WTC11 (cell line): ENCODE data around the gene OR2H2. TPM values are rescaled to one million over a fixed set of nuclear protein-coding genes. Genes with fewer than 3 reads are reported as not detected.
A peak's percentile ranks its signal among the peaks of the same experiment; 100 is the strongest.

ENCODE experiments used
- ATAC-seq: fragments of 200-7000 bp; cut with Tn5 transposase; 2 replicates; pipeline ENCODE4 v1.10.0; 2021; ENCODE audit warnings: mild to moderate bottlenecking, moderate library complexity
- CTCF ChIA-PET: fragments of 300-600 bp; sonication (Branson Sonifier 250); formaldehyde crosslinking; loops from one replicate; lab custom pipeline; 2021; ENCODE audit warnings: antibody characterized with exemption; lab: Charles Lee
- POLR2A ChIA-PET: fragments of 350-600 bp; sonication (Branson Sonifier 250); formaldehyde crosslinking; loops from one replicate; lab custom pipeline; 2021; ENCODE audit warnings: antibody characterized with exemption; lab: Charles Lee
- DNase-seq: peaks from one replicate; pipeline ENCODE4 v3.0.0; 2021; ENCODE audit warnings: low spot score
- H3K27ac Mint-ChIP-seq: 2 replicates; pipeline ENCODE4 v1.8.0; 2021; ENCODE audit warnings: mixed read lengths
- H3K27me3 Mint-ChIP-seq: 2 replicates; pipeline ENCODE4 v1.8.0; 2021; ENCODE audit warnings: low read depth, mild to moderate bottlenecking, moderate library complexity, mixed read lengths
- H3K36me3 Mint-ChIP-seq: 2 replicates; pipeline ENCODE4 v1.8.0; 2021; ENCODE audit warnings: mixed read lengths
- H3K4me1 Mint-ChIP-seq: 2 replicates; pipeline ENCODE4 v1.8.0; 2022; ENCODE audit warnings: mixed read lengths
- H3K4me3 Mint-ChIP-seq: 2 replicates; pipeline ENCODE4 v1.8.0; 2021; ENCODE audit warnings: mild to moderate bottlenecking, moderate library complexity, mixed read lengths
- H3K9me3 Mint-ChIP-seq: 2 replicates; pipeline ENCODE4 v1.8.0; 2021; ENCODE audit warnings: mixed read lengths
- AFF4 ChIP-seq: sonication (generic); formaldehyde crosslinking; IDR thresholded peaks from 2 replicates; pipeline ENCODE4 v1.8.1; 2023; ENCODE audit warnings: mild to moderate bottlenecking, missing genetic modification reagents, borderline replicate concordance
- ATF2 ChIP-seq: sonication (generic); formaldehyde crosslinking; IDR thresholded peaks from 2 replicates; pipeline ENCODE4 v1.8.1; 2022; ENCODE audit warnings: low read depth, missing genetic modification reagents, borderline replicate concordance
- CTCF ChIP-seq: fragments of 200-600 bp; IDR thresholded peaks from 2 replicates; pipeline ENCODE4 v1.8.0; 2022; ENCODE audit warnings: antibody characterized with exemption
- EMX1 ChIP-seq: fragments of 250-450 bp; sonication (Bioruptor Pico); IDR thresholded peaks from 2 replicates; pipeline ENCODE4 v1.8.0; 2021; ENCODE audit warnings: mild to moderate bottlenecking
- GTF2I ChIP-seq: fragments of 250-450 bp; sonication (Bioruptor Pico); conservative IDR thresholded peaks from 2 replicates; pipeline ENCODE4 v1.4.0; 2021; ENCODE audit warnings: mild to moderate bottlenecking
- JUN ChIP-seq: sonication (generic); formaldehyde crosslinking; IDR thresholded peaks from 2 replicates; pipeline ENCODE4 v1.8.0; 2023; ENCODE audit warnings: mild to moderate bottlenecking, missing genetic modification reagents
- NR1H2 ChIP-seq: sonication (generic); formaldehyde crosslinking; IDR thresholded peaks from 2 replicates; pipeline ENCODE4 v1.9.0; 2021; ENCODE audit warnings: mild to moderate bottlenecking, moderate library complexity, missing genetic modification reagents
- SMAD3 ChIP-seq: sonication (generic); formaldehyde crosslinking; IDR thresholded peaks from 2 replicates; pipeline ENCODE4 v1.8.0; 2022; ENCODE audit warnings: missing genetic modification reagents, mild to moderate bottlenecking, borderline replicate concordance
- STAT6 ChIP-seq: sonication (generic); formaldehyde crosslinking; conservative IDR thresholded peaks from 2 replicates; pipeline ENCODE4 v1.8.1; 2023; ENCODE audit warnings: mild to moderate bottlenecking, low read depth, missing genetic modification reagents, moderate library complexity
- TCF7 ChIP-seq: sonication (generic); formaldehyde crosslinking; IDR thresholded peaks from 2 replicates; pipeline ENCODE4 v1.8.0; 2022; ENCODE audit warnings: mild to moderate bottlenecking, low read depth, missing genetic modification reagents, moderate library complexity
- TP53 ChIP-seq: sonication (generic); formaldehyde crosslinking; IDR thresholded peaks from 2 replicates; pipeline ENCODE4 v1.8.1; 2023; ENCODE audit warnings: mild to moderate bottlenecking, missing genetic modification reagents
- ZNF281 ChIP-seq: sonication (generic); formaldehyde crosslinking; IDR thresholded peaks from 2 replicates; pipeline ENCODE4 v1.8.0; 2023; ENCODE audit warnings: mild to moderate bottlenecking, missing genetic modification reagents
- ZNF425 ChIP-seq: fragments of 250-450 bp; sonication (Bioruptor Pico); conservative IDR thresholded peaks from 2 replicates; pipeline ENCODE4 v1.9.0; 2021; ENCODE audit warnings: mild to moderate bottlenecking
- total RNA-seq: library from RNA; stranded (reverse); gene quantifications from 3 replicates; pipeline ENCODE4 v1.2.3, GENCODE V29; 2021

Gene OR2H2
- total RNA-seq, 1 experiment from 2014 or later, result not detected

GRCh38 chr6:29589423-29590048, 4.6 kb downstream of the OR2H2 start:
- Mint-ChIP-seq H3K4me3 (no peak overlapping the region), H3K4me1 (peaks cover 5% of the 10 kb centered on the region)
- TF ChIP-seq AFF4 (CRISPR knock-in tag), result no peak
- TF ChIP-seq CTCF, result peak; percentile 98
- TF ChIP-seq, all 79 proteins: peak for 1
- no peaks in the 10 kb centered on the region for H3K27me3 Mint-ChIP-seq
- H3K36me3 Mint-ChIP-seq, result no peaks in the 10 kb centered on the region
- ChIA-PET CTCF (interaction anchor here (0.6 to 2.4 kb wide), 18 partner anchors 11 to 221 kb away, joined by 3 to 31 read pairs (median 4); partner anchors contain the start of genes OR12D3 and OR5V1), POLR2A (interaction anchor here (0.6 kb wide), 1 partner anchor 8 kb away, joined by 3 read pairs; no protein-coding TSS in a partner anchor)
- DNase-seq (peak; percentile 53), ATAC-seq (peak; percentile 50)
- H3K27ac Mint-ChIP-seq, result no peak overlapping the region
- no peaks in the 10 kb centered on the region for H3K9me3 Mint-ChIP-seq

GRCh38 chr6:29590218-29590808, 5.4 kb downstream of the OR2H2 start:
- Mint-ChIP-seq H3K4me3 (no peak overlapping the region), H3K27ac (no peak overlapping the region), H3K4me1 (peaks cover 12% of the 10 kb centered on the region), H3K27me3 (no peaks in the 10 kb centered on the region), H3K36me3 (0 out of 2 replicates have a peak, but pooled peaks cover 5% of the 10 kb centered on the region), H3K9me3 (no peaks in the 10 kb centered on the region)
- POLR2A ChIA-PET, result no interaction called here
- ATAC-seq (no peak), DNase-seq (no peak)
- CTCF ChIA-PET, result interaction anchor here (0.6 to 2.4 kb wide), 10 partner anchors 12 to 215 kb away, joined by 3 to 31 read pairs (median 7); partner anchors contain the start of gene OR12D3
- no peak for TF ChIP-seq TP53 (CRISPR knock-in tag)
- TF ChIP-seq GTF2I, result no peak
- no peak for TF ChIP-seq ZNF425 (CRISPR knock-in tag)
- no peak for TF ChIP-seq ATF2 (CRISPR knock-in tag)
- no peak for TF ChIP-seq ZNF281
- TF ChIP-seq STAT6 (CRISPR knock-in tag), result no peak
- no peak for TF ChIP-seq JUN (CRISPR knock-in tag)
- no peak for TF ChIP-seq EMX1 (CRISPR knock-in tag)
- no peak for TF ChIP-seq TCF7 (CRISPR knock-in tag)
- no peak for TF ChIP-seq SMAD3 (CRISPR knock-in tag)
- no peak for TF ChIP-seq NR1H2
